Stimulated activated naive CD4-positive, alpha-beta T cell (primary cell): ENCODE data around the gene APC2.

Experiments used
- DNase-seq, 6 experiments: peaks; one replicate each; lab custom pipeline; 2025; lab: John Stamatoyannopoulos, UW

Gene APC2

GRCh38 chr19:1446713-1447481 lies 3.0 kb upstream of the APC2 start:
- DNase-seq: peak in 3 of 6 experiments; percentile 14 to 48 (median 18)

GRCh38 chr19:1447504-1447903 lies 2.4 kb upstream of the APC2 start:
- DNase-seq: no peak

GRCh38 chr19:1447944-1448343 lies 2.0 kb upstream of the APC2 start:
- no peak for DNase-seq

GRCh38 chr19:1450735-1451731 lies 1.1 kb downstream of the APC2 start:
- no peak for DNase-seq

- no peak for DNase-seq
These were observed 2.2 kb downstream of the APC2 start for GRCh38 chr19:1451916-1452801.

- no peak for DNase-seq
These were observed 3.0 kb downstream of the APC2 start for GRCh38 chr19:1452802-1453524.

GRCh38 chr19:1453525-1454364 lies 3.8 kb downstream of the APC2 start:
- no peak for DNase-seq

- DNase-seq: peak in 1 of 6 experiments; percentile 36
These were observed 5.0 kb downstream of the APC2 start for GRCh38 chr19:1455002-1455335.

- peak; percentile 33 to 69 (median 56) for DNase-seq
These were observed 5.6 kb downstream of the APC2 start for GRCh38 chr19:1455336-1456120.

GRCh38 chr19:1456121-1456900 lies 6.4 kb downstream of the APC2 start:
- no peak for DNase-seq

GRCh38 chr19:1457031-1457739 lies 7.3 kb downstream of the APC2 start:
- no peak for DNase-seq

- no peak for DNase-seq
These were observed 8.0 kb downstream of the APC2 start for GRCh38 chr19:1457892-1458291.

- DNase-seq: no peak
These were observed 9.6 kb downstream of the APC2 start for GRCh38 chr19:1459479-1459878.

GRCh38 chr19:1460033-1460995 lies 10.4 kb downstream of the APC2 start:
- DNase-seq: no peak

- no peak for DNase-seq
These were observed 11.9 kb downstream of the APC2 start for GRCh38 chr19:1461862-1462261.

- no peak for DNase-seq
These were observed 15.5 kb downstream of the APC2 start for GRCh38 chr19:1465191-1466016.
